ENCODE data around the gene ZKSCAN1. TPM values are rescaled to one million over a fixed set of nuclear protein-coding genes. Genes with fewer than 3 reads are reported as not detected.

The ZKSCAN1 gene
- total RNA-seq, 1 experiment from 2014 or later, result 70.3 TPM

- DNase-seq, result no peak
- H2AFZ ChIP-seq, result no peak overlapping the region
- peaks cover 9% of the 10 kb centered on the region; the same call in 1 of the 2 replicates for H3K79me2 ChIP-seq (ENCODE audit: low read depth)
- no peaks in the 10 kb centered on the region for H3K9me2 ChIP-seq (ENCODE audit: insufficient read depth)
- no peak for TF ChIP-seq CTCF (conservative IDR thresholded peaks at IDR 0.05)
- TF ChIP-seq EZH2 (IDR thresholded peaks at IDR 0.05; ENCODE audit: low read depth), result no peak
- BruUV-seq (replicated peaks), result no TSS peak
- no peaks in the 10 kb centered on the region for H3K27me3 ChIP-seq (ENCODE audit: insufficient read depth, low read depth)
- no peak overlapping the region for H3K4me3 ChIP-seq
- no peaks in the 10 kb centered on the region for H3K36me3 ChIP-seq (ENCODE audit: low read depth)
- ChIA-PET POLR2A (ENCODE audit: unreplicated experiment) (no interaction called here), CTCF (interaction anchor here (0.6 kb wide), 1 partner anchor 202 kb away, joined by 3 read pairs; no protein-coding TSS in a partner anchor)
- no peak overlapping the region for H3K4me2 ChIP-seq
- peaks cover 9% of the 10 kb centered on the region; the same call in 1 of the 2 replicates for H3K4me1 ChIP-seq (replicated peaks; ENCODE audit: insufficient read depth)
- H4K20me1 ChIP-seq (ENCODE audit: insufficient read depth), result no peaks in the 10 kb centered on the region
- H3F3A ChIP-seq (ENCODE audit: insufficient read depth, low read depth), result peaks cover 30% of the 10 kb centered on the region; the same call in 1 of the 2 replicates
- H3K27ac ChIP-seq, result no peak overlapping the region
- H3K9me3 ChIP-seq (ENCODE audit: insufficient read depth, low read depth), result no peaks in the 10 kb centered on the region
- intact Hi-C loops (cut with micrococcal nuclease; ENCODE audit: unreplicated experiment), result loop anchor here (2.0 kb wide), 1 partner anchor 139 kb away; no protein-coding TSS in a partner anchor
These were observed 36.2 kb downstream of the ZKSCAN1 start for GRCh38 chr7:100051611-100052010.

- H3F3A ChIP-seq (ENCODE audit: insufficient read depth, low read depth), result peaks cover 28% of the 10 kb centered on the region; the same call in 1 of the 2 replicates
- no peaks in the 10 kb centered on the region for H3K9me2 ChIP-seq (ENCODE audit: insufficient read depth)
- no peaks in the 10 kb centered on the region for H4K20me1 ChIP-seq (ENCODE audit: insufficient read depth)
- no peak overlapping the region for H3K4me2 ChIP-seq
- POLR2A ChIA-PET (ENCODE audit: unreplicated experiment), result interaction anchor here (0.5 kb wide), 3 partner anchors 38 to 531 kb away, joined by 3 to 53 read pairs (median 12); partner anchors contain the start of gene ZKSCAN1
- 0 out of 2 replicates have a peak, but pooled peaks cover 7% of the 10 kb centered on the region for H3K36me3 ChIP-seq (ENCODE audit: low read depth)
- peaks cover 9% of the 10 kb centered on the region; the same call in 1 of the 2 replicates for H3K4me1 ChIP-seq (replicated peaks; ENCODE audit: insufficient read depth)
- intact Hi-C loops (cut with micrococcal nuclease; ENCODE audit: unreplicated experiment), result loop anchor here (1.0 to 2.0 kb wide), 2 partner anchors 59 to 140 kb away; no protein-coding TSS in a partner anchor
- H3K79me2 ChIP-seq (ENCODE audit: low read depth), result peaks cover 9% of the 10 kb centered on the region; the same call in 1 of the 2 replicates
- H3K9me3 ChIP-seq (ENCODE audit: insufficient read depth, low read depth), result no peaks in the 10 kb centered on the region
- BruUV-seq (replicated peaks), result no TSS peak
- TF ChIP-seq CTCF (conservative IDR thresholded peaks at IDR 0.05) (peak; percentile 53), EZH2 (IDR thresholded peaks at IDR 0.05; ENCODE audit: low read depth) (no peak)
- no peak overlapping the region for H2AFZ ChIP-seq
- H3K27ac ChIP-seq, result no peak overlapping the region
- H3K4me3 ChIP-seq, result no peak overlapping the region
- peak; percentile 34 to 63 for DNase-seq
- H3K27me3 ChIP-seq (ENCODE audit: insufficient read depth, low read depth), result no peaks in the 10 kb centered on the region
- CTCF ChIA-PET, result interaction anchor here (0.6 to 1.3 kb wide), 6 partner anchors 15 to 1060 kb away, joined by 3 to 15 read pairs (median 9); no protein-coding TSS in a partner anchor
These were observed 37.8 kb downstream of the ZKSCAN1 start for GRCh38 chr7:100053215-100053614.

- H3F3A ChIP-seq (ENCODE audit: insufficient read depth, low read depth), result no peaks in the 10 kb centered on the region; the same call in 1 of the 2 replicates
- H3K4me3 ChIP-seq, result no peak overlapping the region
- CTCF ChIA-PET, result no interaction called here
- no peak for DNase-seq
- H3K4me2 ChIP-seq, result no peak overlapping the region
- BruUV-seq (replicated peaks), result no TSS peak
- H3K9me3 ChIP-seq (ENCODE audit: insufficient read depth, low read depth), result no peaks in the 10 kb centered on the region
- no peak overlapping the region for H3K27ac ChIP-seq
- H3K27me3 ChIP-seq (ENCODE audit: insufficient read depth, low read depth), result no peaks in the 10 kb centered on the region
- H4K20me1 ChIP-seq (ENCODE audit: insufficient read depth), result no peaks in the 10 kb centered on the region
- no peaks in the 10 kb centered on the region for H3K9me2 ChIP-seq (ENCODE audit: insufficient read depth)
- no peaks in the 10 kb centered on the region for H3K79me2 ChIP-seq (ENCODE audit: low read depth)
- no peak overlapping the region for H2AFZ ChIP-seq
- POLR2A ChIA-PET (ENCODE audit: unreplicated experiment), result no interaction called here
- 0 out of 2 replicates have a peak, but pooled peaks cover 8% of the 10 kb centered on the region for H3K36me3 ChIP-seq (ENCODE audit: low read depth)
- intact Hi-C loops (cut with micrococcal nuclease; ENCODE audit: unreplicated experiment), result no loop called here
- H3K4me1 ChIP-seq (replicated peaks; ENCODE audit: insufficient read depth), result no peaks in the 10 kb centered on the region
- TF ChIP-seq CTCF (conservative IDR thresholded peaks at IDR 0.05), result no peak
These were observed 41.6 kb downstream of the ZKSCAN1 start for GRCh38 chr7:100057006-100057405.

Data from PC-9 (cell line).